Measurements from ENCODE around the gene KLHL34.

GRCh38 chrX:21658152-21658737 lies at the start of gene KLHL34:
- TF ChIP-seq CTCF (IDR thresholded peaks at IDR 0.05) (no peak), POLR2AphosphoS5 (IDR thresholded peaks at IDR 0.05) (no peak), EP300 (IDR thresholded peaks at IDR 0.05) (no peak)

Data from gastroesophageal sphincter (tissue), 3 donors.